Peyer's patch (tissue), 4 donors: ENCODE measurements around the gene IGF1R. TPM values are rescaled to one million over a fixed set of nuclear protein-coding genes. Genes with fewer than 3 reads are reported as not detected.

Source experiments
- DNase-seq, 3 donors: peaks; one replicate each; pipeline ENCODE4 v3.0.0-alpha.2; 2017 to 2019
- H3K27ac ChIP-seq, 4 donors: fragments of 200-600 bp; sonication (generic); one replicate each; pipeline ENCODE4 v1.5.1; 2016 to 2019
- H3K27me3 ChIP-seq, 2 donors: fragments of 200-600 bp; sonication (generic); one replicate each; pipeline ENCODE4 v1.5.1; 2019
- H3K36me3 ChIP-seq, 3 donors: fragments of 200-600 bp; sonication (generic); one replicate each; pipeline ENCODE4 v1.5.1; 2016 to 2019
- H3K4me1 ChIP-seq, 4 donors: fragments of 200-600 bp; sonication (generic); one replicate each; pipeline ENCODE4 v1.5.1; 2016 to 2019
- H3K4me3 ChIP-seq, 4 donors: fragments of 200-600 bp; sonication (generic); 1 replicate in 3 of 4; 2 replicates in 1 of 4; pipeline ENCODE4 v1.5.1; 2016 to 2019; ENCODE audit warnings: mild to moderate bottlenecking in 1 of 4
- H3K9me3 ChIP-seq, 4 donors: fragments of 200-600 bp; sonication (generic); one replicate each; pipeline ENCODE4 v1.5.1; 2016 to 2019; ENCODE audit warnings: mild to moderate bottlenecking in 1 of 4
- POLR2A ChIP-seq, 2 donors: fragments of 450-650 bp; IDR thresholded peaks; one replicate each; pipeline ENCODE4 v1.5.1; 2017; ENCODE audit warnings: antibody characterized with exemption in 2 of 2, mild to moderate bottlenecking in 2 of 2, moderate library complexity in 2 of 2
- total RNA-seq, 4 donors: library from RNA; depleted of rRNA; stranded (reverse); fragments of >200 nt; gene quantifications; one replicate each; pipeline ENCODE4 v1.1.0, GENCODE V29; 2016
- TF ChIP-seq, protein P1 (sequence below), 6 experiments: fragments of 450-650 bp in 4 of 6; fragments of 200-600 bp in 2 of 6; sonication (generic) in 1 of 6; IDR thresholded peaks; one replicate each; pipeline ENCODE4 v1.5.1; 2017 to 2019; ENCODE audit warnings: antibody characterized with exemption in 6 of 6, mild to moderate bottlenecking in 3 of 6, moderate library complexity in 1 of 6

The IGF1R gene
- total RNA-seq, 4 donors from 2014 or later, result 29.6 to 176 (median 88.1) TPM

DNA sequence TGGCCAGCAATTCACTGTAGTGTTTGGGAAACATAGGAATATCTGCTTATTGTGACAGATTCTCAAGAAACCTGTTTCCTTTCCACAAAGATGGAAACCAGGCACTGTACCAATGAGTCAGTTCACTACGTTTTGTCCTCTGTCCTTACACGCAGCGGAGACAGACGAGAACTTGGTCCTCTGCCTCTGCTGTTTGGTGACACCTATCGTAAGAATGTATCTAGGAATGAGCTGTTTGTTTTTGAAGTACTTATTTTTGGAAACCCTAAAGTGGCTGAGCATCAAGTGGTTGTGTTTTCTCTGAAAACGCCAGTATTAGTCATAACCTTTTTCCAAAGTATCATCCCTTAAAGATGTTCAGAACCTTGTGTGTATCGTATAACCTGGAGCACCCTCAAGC lies 266.3 kb downstream of the IGF1R start:
- H3K27ac ChIP-seq, result no peak overlapping the region
- TF ChIP-seq, protein P1, sequence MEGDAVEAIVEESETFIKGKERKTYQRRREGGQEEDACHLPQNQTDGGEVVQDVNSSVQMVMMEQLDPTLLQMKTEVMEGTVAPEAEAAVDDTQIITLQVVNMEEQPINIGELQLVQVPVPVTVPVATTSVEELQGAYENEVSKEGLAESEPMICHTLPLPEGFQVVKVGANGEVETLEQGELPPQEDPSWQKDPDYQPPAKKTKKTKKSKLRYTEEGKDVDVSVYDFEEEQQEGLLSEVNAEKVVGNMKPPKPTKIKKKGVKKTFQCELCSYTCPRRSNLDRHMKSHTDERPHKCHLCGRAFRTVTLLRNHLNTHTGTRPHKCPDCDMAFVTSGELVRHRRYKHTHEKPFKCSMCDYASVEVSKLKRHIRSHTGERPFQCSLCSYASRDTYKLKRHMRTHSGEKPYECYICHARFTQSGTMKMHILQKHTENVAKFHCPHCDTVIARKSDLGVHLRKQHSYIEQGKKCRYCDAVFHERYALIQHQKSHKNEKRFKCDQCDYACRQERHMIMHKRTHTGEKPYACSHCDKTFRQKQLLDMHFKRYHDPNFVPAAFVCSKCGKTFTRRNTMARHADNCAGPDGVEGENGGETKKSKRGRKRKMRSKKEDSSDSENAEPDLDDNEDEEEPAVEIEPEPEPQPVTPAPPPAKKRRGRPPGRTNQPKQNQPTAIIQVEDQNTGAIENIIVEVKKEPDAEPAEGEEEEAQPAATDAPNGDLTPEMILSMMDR (IDR thresholded peaks at IDR 0.05), result no peak

DNA sequence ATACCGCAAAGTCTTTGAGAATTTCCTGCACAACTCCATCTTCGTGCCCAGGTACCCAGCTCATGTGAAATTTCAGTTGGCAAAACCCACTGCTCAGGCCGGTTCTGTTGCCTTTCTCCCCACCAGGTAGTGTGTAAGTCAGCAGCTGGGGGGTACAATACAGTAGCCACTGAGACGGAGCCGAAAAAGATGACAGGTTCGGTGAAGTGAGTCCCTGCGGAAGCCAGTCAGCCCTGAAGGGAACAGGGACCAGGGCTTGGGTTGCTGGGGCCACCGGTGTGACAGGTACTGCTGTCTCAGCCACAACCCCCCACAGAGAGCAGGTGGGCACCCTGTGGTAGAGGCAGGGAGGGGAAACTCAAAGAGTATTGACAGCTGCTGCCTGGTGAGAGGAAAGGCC lies 268.5 kb downstream of the IGF1R start:
- TF ChIP-seq, protein P1 (IDR thresholded peaks at IDR 0.05), result no peak
- no peak for TF ChIP-seq POLR2A (IDR thresholded peaks at IDR 0.05)
- no peak overlapping the region for H3K4me3 ChIP-seq
- H3K27ac ChIP-seq, result no peak overlapping the region
- peaks cover 0 to 13% (median 0%) of the 10 kb centered on the region in 4 donors for H3K4me1 ChIP-seq
- no peaks in the 10 kb centered on the region for H3K27me3 ChIP-seq
- H3K9me3 ChIP-seq, result no peaks in the 10 kb centered on the region
- no peak for DNase-seq
- H3K36me3 ChIP-seq, result peaks cover 0 to 46% (median 0%) of the 10 kb centered on the region in 3 donors

More for the DNA sequence above, 266.3 kb downstream of the IGF1R start:
- DNase-seq, result no peak
- Histone ChIP-seq H3K4me3 (no peak overlapping the region), H3K9me3 (no peaks in the 10 kb centered on the region), H3K36me3 (peaks cover 0 to 51% (median 0%) of the 10 kb centered on the region in 3 donors), H3K4me1 (peaks cover 0 to 13% (median 0%) of the 10 kb centered on the region in 4 donors), H3K27me3 (no peaks in the 10 kb centered on the region)

DNA sequence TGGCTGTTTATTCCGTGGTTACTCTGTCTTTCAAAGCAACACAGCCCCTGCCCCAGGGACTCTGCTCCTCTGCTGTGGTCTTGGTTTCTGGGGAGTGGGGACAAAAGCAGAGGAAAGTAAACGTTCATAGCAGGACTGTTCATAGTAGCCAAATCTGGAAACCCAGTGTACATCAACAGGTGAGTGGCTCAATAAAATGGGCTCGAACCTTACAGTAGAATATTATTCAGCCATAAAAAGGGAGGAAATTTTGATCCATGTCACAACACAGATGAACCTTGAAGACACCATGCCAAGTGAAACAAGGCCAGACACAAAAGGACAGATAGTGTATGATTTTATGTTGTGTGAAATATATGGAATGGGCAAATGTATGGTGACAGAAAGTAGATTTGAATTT lies 269.1 kb downstream of the IGF1R start:
- no peaks in the 10 kb centered on the region for H3K27me3 ChIP-seq
- peaks cover 0 to 13% (median 0%) of the 10 kb centered on the region in 4 donors for H3K4me1 ChIP-seq
- H3K9me3 ChIP-seq, result no peaks in the 10 kb centered on the region
- H3K4me3 ChIP-seq, result no peak overlapping the region
- no peak overlapping the region for H3K27ac ChIP-seq
- DNase-seq, result no peak
- TF ChIP-seq POLR2A (IDR thresholded peaks at IDR 0.05), result no peak
- TF ChIP-seq, protein P1 (IDR thresholded peaks at IDR 0.05), result no peak
- peaks cover 0 to 46% (median 0%) of the 10 kb centered on the region in 3 donors for H3K36me3 ChIP-seq

DNA sequence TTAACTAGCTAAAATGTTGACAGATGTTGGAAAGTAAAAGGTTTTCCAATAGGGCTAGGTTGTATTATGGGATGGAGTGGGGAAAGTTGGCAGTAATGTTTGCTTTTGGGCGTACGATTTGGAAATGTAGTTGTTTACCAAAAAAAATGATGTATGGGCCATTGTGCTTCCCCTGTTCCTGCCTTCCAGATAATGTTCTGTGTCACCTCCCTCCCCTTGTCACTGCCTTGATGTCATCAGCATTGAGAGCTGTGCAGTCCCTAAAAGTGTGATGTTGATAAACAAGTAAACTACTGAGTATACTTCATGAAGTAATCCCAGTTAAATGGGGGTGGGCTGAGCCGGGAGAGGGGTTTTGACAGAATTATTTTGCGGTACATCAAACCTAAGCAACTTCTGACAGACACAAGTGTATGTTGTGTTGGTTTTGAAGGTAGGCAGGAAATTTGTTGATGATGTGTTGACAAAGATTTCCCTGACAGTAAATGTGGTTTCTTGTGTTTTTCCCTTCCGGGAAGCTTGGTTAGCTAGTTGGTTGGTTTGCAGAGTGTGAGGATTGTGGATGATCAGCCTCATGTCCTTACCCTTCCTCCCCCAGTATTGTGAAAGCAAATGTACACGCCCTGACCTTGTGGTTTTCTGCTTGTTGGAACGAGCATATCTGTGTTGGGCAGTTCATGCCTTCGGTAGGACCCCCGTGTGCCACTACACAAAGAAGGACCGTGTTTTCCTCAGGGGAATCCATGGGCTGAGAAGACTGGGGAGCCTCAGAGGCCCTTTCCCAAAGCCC lies 271.9 kb downstream of the IGF1R start:
- no peaks in the 10 kb centered on the region for H3K9me3 ChIP-seq
- peaks cover 0 to 6% (median 0%) of the 10 kb centered on the region in 4 donors for H3K4me1 ChIP-seq
- H3K27ac ChIP-seq, result no peak overlapping the region
- TF ChIP-seq, protein P1 (IDR thresholded peaks at IDR 0.05), result no peak
- TF ChIP-seq POLR2A (IDR thresholded peaks at IDR 0.05), result no peak
- no peak for DNase-seq
- no peak overlapping the region for H3K4me3 ChIP-seq
- peaks cover 0 to 60% (median 0%) of the 10 kb centered on the region in 3 donors for H3K36me3 ChIP-seq
- H3K27me3 ChIP-seq, result no peaks in the 10 kb centered on the region

DNA sequence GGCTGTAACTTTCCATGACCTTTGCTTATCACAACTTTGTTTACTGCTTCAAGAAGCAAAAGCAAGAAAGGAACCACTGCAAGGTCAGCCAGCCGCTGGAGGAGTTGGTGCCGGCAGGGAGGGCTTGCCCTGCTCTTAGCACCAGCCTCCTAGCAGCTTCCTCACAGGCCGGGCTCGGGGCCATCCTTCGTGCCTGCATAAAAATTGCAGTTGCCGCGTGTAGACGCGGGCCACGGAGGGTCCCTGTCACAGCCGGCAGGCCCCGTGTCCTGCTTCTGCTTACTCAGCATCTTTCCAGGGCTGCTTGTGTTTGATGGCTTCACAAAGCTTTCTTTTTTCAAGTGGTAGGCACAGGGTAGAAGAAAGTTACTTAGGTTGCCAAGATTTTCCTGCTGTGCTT lies 274.8 kb downstream of the IGF1R start:
- no peak for TF ChIP-seq POLR2A (IDR thresholded peaks at IDR 0.05)
- TF ChIP-seq, protein P1 (IDR thresholded peaks at IDR 0.05), result no peak
- Histone ChIP-seq H3K9me3 (no peaks in the 10 kb centered on the region), H3K36me3 (peaks cover 0 to 49% (median 0%) of the 10 kb centered on the region in 3 donors), H3K27ac (no peak overlapping the region), H3K4me3 (no peak overlapping the region), H3K27me3 (no peaks in the 10 kb centered on the region), H3K4me1 (no peaks in the 10 kb centered on the region)
- DNase-seq, result no peak
